IPS DF 19.7 (cell line): ENCODE results near the gene DYTN.

Source experiments
- DNase-seq: peaks from one replicate; pipeline ENCODE4 v3.0.0-alpha.2; 2013; ENCODE audit warnings: low read depth, low spot score

DYTN gene

DNA sequence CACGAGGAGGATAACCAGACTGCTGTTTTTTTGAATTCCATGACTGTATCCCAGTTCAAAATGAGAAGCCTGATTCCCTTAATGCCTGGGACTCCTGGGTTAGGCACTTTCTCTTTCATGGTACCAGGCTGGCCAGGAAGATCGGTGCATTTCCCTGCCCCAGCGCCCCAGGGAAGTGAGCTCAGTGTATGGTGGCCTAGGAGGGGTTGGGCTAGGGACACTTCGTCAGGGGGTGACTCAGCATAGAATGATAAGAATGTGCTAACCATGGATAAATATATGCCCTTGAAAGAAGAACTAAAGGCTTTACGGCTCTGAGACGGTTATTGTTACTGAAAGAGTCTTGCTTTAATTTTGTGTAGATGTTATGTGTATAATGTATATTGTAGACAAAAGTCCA lies 103.4 kb downstream of the DYTN start:
- no peak for DNase-seq

DNA sequence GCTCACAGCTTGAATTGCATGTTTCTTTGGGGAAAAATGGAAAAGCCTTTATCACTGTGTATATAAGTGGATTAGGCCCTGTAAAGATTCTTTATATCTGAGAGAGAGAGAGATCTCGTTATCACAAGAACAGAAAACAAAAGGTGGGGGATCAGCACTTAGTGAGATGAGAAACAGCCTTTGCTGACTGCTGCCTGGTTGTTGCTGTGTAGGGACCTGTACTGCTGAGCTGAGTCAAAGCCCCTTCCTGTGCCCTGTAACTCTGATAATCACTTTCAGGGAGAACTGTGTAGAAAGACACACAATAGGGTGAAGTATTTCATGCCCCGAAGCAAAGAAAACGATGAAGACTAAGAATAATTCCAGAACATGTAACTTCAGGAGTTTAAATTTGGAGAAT lies 106.5 kb downstream of the DYTN start:
- DNase-seq = no peak

DNA sequence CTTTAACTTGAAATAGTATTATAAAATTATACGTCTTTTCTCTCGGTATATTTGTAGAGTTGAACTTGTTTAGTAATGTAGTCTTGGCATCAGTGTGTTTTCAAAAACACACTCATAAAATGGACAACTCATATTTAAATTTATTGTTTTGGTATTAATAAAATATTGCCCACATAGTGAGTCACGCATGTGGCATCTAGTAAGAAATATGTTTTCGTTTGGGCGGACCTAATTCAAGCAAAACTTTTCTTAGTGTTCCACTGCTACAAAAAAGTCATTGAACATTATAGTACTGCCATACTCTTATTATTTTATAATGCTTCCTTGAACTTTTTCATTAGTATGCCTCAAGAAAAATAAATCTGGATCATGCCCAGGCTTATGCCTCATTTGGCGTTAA lies 107.0 kb downstream of the DYTN start:
- no peak for DNase-seq

GRCh38 chr2:206610451-206610850 lies 107.7 kb downstream of the DYTN start:
- DNase-seq = no peak

DNA sequence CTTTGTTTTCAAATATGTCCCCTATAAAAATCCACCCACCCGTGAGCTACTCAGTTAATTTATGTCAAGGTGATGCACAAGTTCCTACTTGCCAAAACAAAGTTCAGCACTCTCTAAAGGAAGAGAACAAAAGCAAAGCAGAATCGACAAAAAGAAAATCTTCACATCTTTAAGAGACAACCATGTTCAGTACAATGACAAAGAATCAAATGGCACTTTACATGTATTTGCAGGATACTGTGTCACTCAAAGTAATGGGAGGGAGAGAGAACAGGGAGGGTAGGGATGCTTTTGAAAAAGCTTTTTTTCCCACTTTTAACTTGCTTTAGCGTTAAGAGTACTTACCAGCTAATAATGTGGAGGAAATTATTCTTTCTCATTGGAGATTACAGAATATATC lies 115.0 kb downstream of the DYTN start:
- no peak for DNase-seq
